Skeletal muscle tissue (tissue), 4 donors: ENCODE measurements around the gene BAAT. TPM values are rescaled to one million over a fixed set of nuclear protein-coding genes. Genes with fewer than 3 reads are reported as not detected.
"Not testable (repeated sequence)": the region's sequence is repeated elsewhere in the genome, so short reads cannot be mapped to it uniquely, and the experiment has no call there.

Experiments used
- H3K27ac ChIP-seq: one replicate; pipeline ENCODE4 v1.7.0; 2013; ENCODE audit warnings: mild to moderate bottlenecking, low read depth, low read length, inconsistent platforms
- H3K27me3 ChIP-seq, 3 donors: one replicate each; pipeline ENCODE4 v1.7.0; 2013; ENCODE audit warnings: low read length in 3 of 3; ENCODE audit not compliant: control insufficient read depth in 3 of 3, insufficient read depth in 3 of 3
- H3K36me3 ChIP-seq, 3 donors: one replicate each; pipeline ENCODE4 v1.7.0; 2013; ENCODE audit warnings: low read length in 3 of 3; ENCODE audit not compliant: control insufficient read depth in 3 of 3, insufficient read depth in 3 of 3
- H3K4me1 ChIP-seq, 3 donors: one replicate each; pipeline ENCODE4 v1.7.0; 2013; ENCODE audit warnings: low read length in 3 of 3, mild to moderate bottlenecking in 3 of 3; ENCODE audit not compliant: control insufficient read depth in 3 of 3, insufficient read depth in 3 of 3
- H3K4me3 ChIP-seq, 3 donors: one replicate each; pipeline ENCODE4 v1.7.0; 2013; ENCODE audit warnings: low read length in 3 of 3
- H3K9ac ChIP-seq, 3 donors: one replicate each; pipeline ENCODE4 v1.7.0; 2013; ENCODE audit warnings: low read length in 3 of 3, mild to moderate bottlenecking in 3 of 3, moderate library complexity in 2 of 3, low read depth in 1 of 3
- H3K9me3 ChIP-seq, 3 donors: one replicate each; pipeline ENCODE4 v1.7.0; 2013; ENCODE audit warnings: low read length in 3 of 3; ENCODE audit not compliant: control insufficient read depth in 3 of 3
- total RNA-seq: library from RNA; depleted of rRNA; stranded (reverse); fragments of >200 nt; gene quantifications from one replicate; pipeline ENCODE4 v1.2.3, GENCODE V29; 2014
- donor health status: Osteomylitis.

BAAT gene
- 0.52 TPM for total RNA-seq

GRCh38 chr9:101384873-101385536 lies at the start of gene BAAT:
Gene BAAT (minus strand): TSS chr9:101385006. CDS start chr9:101371404, 13,602 bp downstream.
- H3K36me3 ChIP-seq, H3K4me1 ChIP-seq, H3K27me3 ChIP-seq, H3K4me3 ChIP-seq, H3K27ac ChIP-seq, H3K9ac ChIP-seq, H3K9me3 ChIP-seq: not testable (repeated sequence)

GRCh38 chr9:101433229-101433628 lies 48.4 kb upstream of the BAAT start:
- Histone ChIP-seq H3K36me3 (no peaks in the 10 kb centered on the region), H3K9me3 (no peaks in the 10 kb centered on the region), H3K9ac (no peak overlapping the region), H3K4me3 (no peak overlapping the region), H3K27ac (no peak overlapping the region), H3K4me1 (no peaks in the 10 kb centered on the region), H3K27me3 (no peaks in the 10 kb centered on the region)

- H3K9ac ChIP-seq: no peak overlapping the region
- H3K36me3 ChIP-seq: no peaks in the 10 kb centered on the region
- H3K27me3 ChIP-seq: no peaks in the 10 kb centered on the region
- H3K4me1 ChIP-seq: no peaks in the 10 kb centered on the region
- no peaks in the 10 kb centered on the region for H3K9me3 ChIP-seq
- no peak overlapping the region for H3K4me3 ChIP-seq
- no peak overlapping the region for H3K27ac ChIP-seq
Measured at GRCh38 chr9:101432740-101433139, 47.9 kb upstream of the BAAT start.

- Histone ChIP-seq H3K9ac (no peak overlapping the region), H3K9me3 (no peaks in the 10 kb centered on the region), H3K4me3 (no peak overlapping the region), H3K27me3 (no peaks in the 10 kb centered on the region), H3K4me1 (no peaks in the 10 kb centered on the region), H3K36me3 (no peaks in the 10 kb centered on the region), H3K27ac (no peak overlapping the region)
Measured at GRCh38 chr9:101432171-101432570, 47.4 kb upstream of the BAAT start.

- Histone ChIP-seq H3K4me1 (no peaks in the 10 kb centered on the region), H3K9me3 (no peaks in the 10 kb centered on the region), H3K9ac (no peak overlapping the region), H3K27me3 (no peaks in the 10 kb centered on the region), H3K27ac (no peak overlapping the region), H3K36me3 (no peaks in the 10 kb centered on the region), H3K4me3 (no peak overlapping the region)
Measured at GRCh38 chr9:101429736-101430135, 44.9 kb upstream of the BAAT start.

GRCh38 chr9:101428909-101429308 lies 44.1 kb upstream of the BAAT start:
- Histone ChIP-seq H3K9me3 (no peaks in the 10 kb centered on the region), H3K9ac (no peak overlapping the region), H3K4me3 (no peak overlapping the region), H3K36me3 (no peaks in the 10 kb centered on the region), H3K27me3 (no peaks in the 10 kb centered on the region), H3K27ac (no peak overlapping the region), H3K4me1 (no peaks in the 10 kb centered on the region)

- no peaks in the 10 kb centered on the region for H3K36me3 ChIP-seq
- H3K9ac ChIP-seq: no peak overlapping the region
- H3K27ac ChIP-seq: no peak overlapping the region
- H3K27me3 ChIP-seq: no peaks in the 10 kb centered on the region
- no peak overlapping the region for H3K4me3 ChIP-seq
- no peaks in the 10 kb centered on the region for H3K4me1 ChIP-seq
- H3K9me3 ChIP-seq: no peaks in the 10 kb centered on the region
Measured at GRCh38 chr9:101427957-101428655, 43.3 kb upstream of the BAAT start.

GRCh38 chr9:101427358-101427757 lies 42.6 kb upstream of the BAAT start:
- Histone ChIP-seq H3K9ac (no peak overlapping the region), H3K9me3 (no peaks in the 10 kb centered on the region), H3K4me1 (no peaks in the 10 kb centered on the region), H3K27ac (no peak overlapping the region), H3K4me3 (no peak overlapping the region), H3K27me3 (no peaks in the 10 kb centered on the region), H3K36me3 (no peaks in the 10 kb centered on the region)

GRCh38 chr9:101421653-101422065 lies 36.9 kb upstream of the BAAT start:
- H3K4me3 ChIP-seq: no peak overlapping the region
- H3K9me3 ChIP-seq: peaks cover 0 to 2% (median 0%) of the 10 kb centered on the region in 3 donors
- no peak overlapping the region for H3K9ac ChIP-seq
- H3K36me3 ChIP-seq: no peaks in the 10 kb centered on the region
- no peaks in the 10 kb centered on the region for H3K27me3 ChIP-seq
- no peak overlapping the region for H3K27ac ChIP-seq
- no peaks in the 10 kb centered on the region for H3K4me1 ChIP-seq

GRCh38 chr9:101419863-101420262 lies 35.1 kb upstream of the BAAT start:
- no peak overlapping the region for H3K4me3 ChIP-seq
- H3K9ac ChIP-seq: no peak overlapping the region
- H3K27me3 ChIP-seq: no peaks in the 10 kb centered on the region
- H3K4me1 ChIP-seq: no peaks in the 10 kb centered on the region
- H3K9me3 ChIP-seq: peaks cover 0 to 5% (median 4%) of the 10 kb centered on the region in 3 donors
- H3K36me3 ChIP-seq: no peaks in the 10 kb centered on the region
- H3K27ac ChIP-seq: no peak overlapping the region
